Activated CD4-positive, alpha-beta memory T cell treated with anti-CD3 and anti-CD28 coated beads for 36 hours (primary cell): ENCODE results near the gene COQ10B. TPM values are rescaled to one million over a fixed set of nuclear protein-coding genes. Genes with fewer than 3 reads are reported as not detected.
A peak's percentile ranks its signal among the peaks of the same experiment; 100 is the strongest.
"Not testable (repeated sequence)": the region's sequence is repeated elsewhere in the genome, so short reads cannot be mapped to it uniquely, and the experiment has no call there.

Experiments
- CTCF ChIA-PET: fragments of 350-600 bp; sonication (Branson Sonifier 250); formaldehyde crosslinking; loops from one replicate; lab custom pipeline; 2021; ENCODE audit warnings: antibody characterized with exemption, inconsistent platforms; lab: Charles Lee
- POLR2A ChIA-PET: fragments of 350-600 bp; sonication (Branson Sonifier 250); formaldehyde crosslinking; loops from one replicate; lab custom pipeline; 2021; ENCODE audit warnings: antibody characterized with exemption; lab: Charles Lee
- DNase-seq: peaks from one replicate; pipeline ENCODE4 v3.0.0-alpha.2; 2020
- H3K27ac Mint-ChIP-seq: one replicate; pipeline ENCODE4 v1.8.0; 2021; ENCODE audit warnings: mixed read lengths
- H3K27me3 Mint-ChIP-seq: one replicate; pipeline ENCODE4 v1.8.0; 2021; ENCODE audit warnings: mixed read lengths
- H3K36me3 Mint-ChIP-seq: one replicate; pipeline ENCODE4 v1.8.0; 2021; ENCODE audit warnings: mixed read lengths
- H3K4me1 Mint-ChIP-seq: one replicate; pipeline ENCODE4 v1.8.0; 2021; ENCODE audit warnings: low read depth, mixed read lengths
- H3K4me3 Mint-ChIP-seq: one replicate; pipeline ENCODE4 v1.8.0; 2021; ENCODE audit warnings: mild to moderate bottlenecking, mixed read lengths
- H3K9me3 Mint-ChIP-seq: one replicate; pipeline ENCODE4 v1.8.0; 2021; ENCODE audit warnings: mixed read lengths
- intact Hi-C: fragments of 100-400 bp; cut with micrococcal nuclease; formaldehyde crosslinking; loops from one replicate; pipeline ENCODE4 v1.15.1; 2023
- total RNA-seq, 2 experiments: library from RNA; stranded (reverse); gene quantifications; one replicate each; pipeline ENCODE4 v1.2.3, GENCODE V29; 2021

Gene COQ10B
- total RNA-seq, 2 experiments from 2014 or later, result 21.5 TPM

GRCh38 chr2:197432527-197432926 lies 20.8 kb upstream of the COQ10B start:
- intact Hi-C loops, result loop anchor here (5.0 kb wide), 4 partner anchors 125 to 575 kb away; no protein-coding TSS in a partner anchor
- Mint-ChIP-seq H3K36me3 (peaks cover 25% of the 10 kb centered on the region), H3K4me3 (peak overlapping the region; percentile 22), H3K4me1 (peaks cover 65% of the 10 kb centered on the region)
- H3K27me3 Mint-ChIP-seq, H3K9me3 Mint-ChIP-seq, DNase-seq, H3K27ac Mint-ChIP-seq: not testable (repeated sequence)
- CTCF ChIA-PET, result interaction anchor here (0.5 to 0.8 kb wide), 2 partner anchors 24 to 1353 kb away, joined by 3 to 4 read pairs; no protein-coding TSS in a partner anchor
- POLR2A ChIA-PET, result interaction anchor here (0.9 to 8.8 kb wide), 2 partner anchors 20 to 67 kb away, joined by 5 to 76 read pairs; partner anchors contain the start of genes COQ10B, HSPD1 and HSPE1

- Mint-ChIP-seq H3K4me1 (peaks cover 54% of the 10 kb centered on the region), H3K27ac (peak overlapping the region; percentile 100), H3K9me3 (no peaks in the 10 kb centered on the region), H3K4me3 (peak overlapping the region; percentile 97), H3K27me3 (peaks cover 1% of the 10 kb centered on the region), H3K36me3 (peaks cover 22% of the 10 kb centered on the region)
- ChIA-PET POLR2A (interaction anchor here (1.2 to 8.8 kb wide), 5 partner anchors 18 to 444 kb away, joined by 3 to 76 read pairs (median 5); partner anchors contain the start of genes COQ10B, HSPD1, HSPE1 and MOB4), CTCF (interaction anchor here (1.2 to 2.9 kb wide), 2 partner anchors 19 to 345 kb away, joined by 4 to 19 read pairs; partner anchors contain the start of gene COQ10B)
- intact Hi-C loops, result loop anchor here (1.0 to 5.0 kb wide), 7 partner anchors 127 to 573 kb away; partner anchors contain the start of genes MARS2 and PGAP1
- DNase-seq, result no peak
These were observed 19.4 kb upstream of the COQ10B start for GRCh38 chr2:197433780-197434438.

GRCh38 chr2:197434541-197435513 lies 18.5 kb upstream of the COQ10B start, which contains the start of gene SF3B1:
SF3B1 (minus strand) TSS chr2:197435028; CDS start chr2:197434999, 29 bp downstream.
- Mint-ChIP-seq H3K27me3 (peaks cover 1% of the 10 kb centered on the region), H3K4me3 (peak within 1 kb of the TSS; percentile 97), H3K9me3 (no peaks in the 10 kb centered on the region), H3K27ac (peak within 1 kb of the TSS; percentile 100), H3K36me3 (peaks cover 16% of the 10 kb centered on the region), H3K4me1 (peaks cover 45% of the 10 kb centered on the region)
- POLR2A ChIA-PET, result interaction anchor here (0.6 to 8.8 kb wide), 12 partner anchors 18 to 644 kb away, joined by 3 to 76 read pairs (median 4); partner anchors contain the start of genes COQ10B, HSPD1, HSPE1 and MOB4
- peak; percentile 100 for DNase-seq
- CTCF ChIA-PET, result interaction anchor here (1.2 to 2.9 kb wide), 3 partner anchors 18 to 344 kb away, joined by 4 to 19 read pairs (median 5); partner anchors contain the start of genes COQ10B, HSPD1 and HSPE1
- intact Hi-C loops, result loop anchor here (1.0 to 5.0 kb wide), 11 partner anchors 18 to 798 kb away; partner anchors contain the start of genes CCDC150, COQ10B, HSPE1 and MARS2

GRCh38 chr2:197435598-197436420 lies 17.5 kb upstream of the COQ10B start:
- peak overlapping the region; percentile 97 for H3K4me3 Mint-ChIP-seq
- DNase-seq, result no peak
- H3K4me1 Mint-ChIP-seq, result peaks cover 35% of the 10 kb centered on the region
- peak overlapping the region; percentile 100 for H3K27ac Mint-ChIP-seq
- H3K36me3 Mint-ChIP-seq, result peaks cover 13% of the 10 kb centered on the region
- no peaks in the 10 kb centered on the region for H3K9me3 Mint-ChIP-seq
- POLR2A ChIA-PET, result interaction anchor here (0.6 to 8.8 kb wide), 7 partner anchors 17 to 645 kb away, joined by 3 to 76 read pairs (median 3); partner anchors contain the start of genes COQ10B, HSPD1 and HSPE1
- CTCF ChIA-PET, result interaction anchor here (2.0 to 2.9 kb wide), 2 partner anchors 17 to 64 kb away, joined by 5 to 19 read pairs; partner anchors contain the start of genes COQ10B, HSPD1 and HSPE1
- H3K27me3 Mint-ChIP-seq, result peaks cover 1% of the 10 kb centered on the region
- intact Hi-C loops, result loop anchor here (1.0 to 5.0 kb wide), 6 partner anchors 17 to 799 kb away; partner anchors contain the start of genes CCDC150, COQ10B, HSPE1 and MOB4

GRCh38 chr2:197437380-197437779 lies 16.0 kb upstream of the COQ10B start:
- H3K4me1 Mint-ChIP-seq, result peaks cover 20% of the 10 kb centered on the region
- H3K9me3 Mint-ChIP-seq, result no peaks in the 10 kb centered on the region
- POLR2A ChIA-PET, result interaction anchor here (5.2 to 8.8 kb wide), 2 partner anchors 15 to 62 kb away, joined by 68 to 76 read pairs; partner anchors contain the start of genes COQ10B, HSPD1 and HSPE1
- intact Hi-C loops, result loop anchor here (5.0 kb wide), 1 partner anchor 800 kb away; the partner anchor contains the start of gene CCDC150
- peaks cover 1% of the 10 kb centered on the region for H3K27me3 Mint-ChIP-seq
- DNase-seq, result no peak
- CTCF ChIA-PET, result no interaction called here
- H3K36me3 Mint-ChIP-seq, result peaks cover 9% of the 10 kb centered on the region
- H3K27ac Mint-ChIP-seq, result peak overlapping the region; percentile 11
- no peak overlapping the region for H3K4me3 Mint-ChIP-seq

- POLR2A ChIA-PET, result no interaction called here
- no peaks in the 10 kb centered on the region for H3K4me1 Mint-ChIP-seq
These were observed 10.5 kb upstream of the COQ10B start for GRCh38 chr2:197442857-197443256.

GRCh38 chr2:197445746-197446145 lies 7.6 kb upstream of the COQ10B start:
- H3K27ac Mint-ChIP-seq, result no peak overlapping the region
- DNase-seq, result no peak
- no peak overlapping the region for H3K4me3 Mint-ChIP-seq
- POLR2A ChIA-PET, result no interaction called here
- H3K27me3 Mint-ChIP-seq, result no peaks in the 10 kb centered on the region
- H3K36me3 Mint-ChIP-seq, result no peaks in the 10 kb centered on the region
- H3K9me3 Mint-ChIP-seq, result no peaks in the 10 kb centered on the region
- CTCF ChIA-PET, result no interaction called here
- H3K4me1 Mint-ChIP-seq, result no peaks in the 10 kb centered on the region
- intact Hi-C loops, result no loop called here

More at GRCh38 chr2:197442857-197443256, 10.5 kb upstream of the COQ10B start:
- no peak overlapping the region for H3K27ac Mint-ChIP-seq
- no peaks in the 10 kb centered on the region for H3K27me3 Mint-ChIP-seq
- CTCF ChIA-PET, result no interaction called here
- DNase-seq, result no peak
- H3K4me3 Mint-ChIP-seq, result no peak overlapping the region
- intact Hi-C loops, result no loop called here
- H3K36me3 Mint-ChIP-seq, result no peaks in the 10 kb centered on the region
- H3K9me3 Mint-ChIP-seq, result no peaks in the 10 kb centered on the region

GRCh38 chr2:197446844-197447243 lies 6.5 kb upstream of the COQ10B start:
- Mint-ChIP-seq H3K36me3 (no peaks in the 10 kb centered on the region), H3K27ac (no peak overlapping the region), H3K4me3 (no peak overlapping the region), H3K27me3 (no peaks in the 10 kb centered on the region), H3K4me1 (no peaks in the 10 kb centered on the region), H3K9me3 (no peaks in the 10 kb centered on the region)
- ChIA-PET CTCF (no interaction called here), POLR2A (no interaction called here)
- intact Hi-C loops, result no loop called here
- DNase-seq, result no peak

GRCh38 chr2:197450465-197450864 lies 2.9 kb upstream of the COQ10B start:
- H3K36me3 Mint-ChIP-seq, result peaks cover 3% of the 10 kb centered on the region
- H3K27me3 Mint-ChIP-seq, result no peaks in the 10 kb centered on the region
- H3K4me3 Mint-ChIP-seq, result no peak overlapping the region
- POLR2A ChIA-PET, result interaction anchor here (4.4 kb wide), 1 partner anchor 14 kb away, joined by 68 read pairs; the partner anchor contains the start of gene SF3B1
- H3K4me1 Mint-ChIP-seq, result peaks cover 20% of the 10 kb centered on the region
- CTCF ChIA-PET, result no interaction called here
- H3K27ac Mint-ChIP-seq, result no peak overlapping the region
- H3K9me3 Mint-ChIP-seq, result no peaks in the 10 kb centered on the region
- DNase-seq, result no peak
- intact Hi-C loops, result loop anchor here (5.0 to 10.0 kb wide), 4 partner anchors 463 to 1276 kb away; partner anchors contain the start of genes CCDC150, PGAP1 and STK17B

- H3K27me3 Mint-ChIP-seq, H3K36me3 Mint-ChIP-seq, DNase-seq, H3K9me3 Mint-ChIP-seq, CTCF ChIA-PET, H3K4me3 Mint-ChIP-seq, H3K27ac Mint-ChIP-seq: not testable (repeated sequence)
- POLR2A ChIA-PET, result interaction anchor here (4.4 kb wide), 1 partner anchor 15 kb away, joined by 68 read pairs; the partner anchor contains the start of gene SF3B1
- peaks cover 25% of the 10 kb centered on the region for H3K4me1 Mint-ChIP-seq
- intact Hi-C loops, result loop anchor here (5.0 to 10.0 kb wide), 4 partner anchors 464 to 1276 kb away; partner anchors contain the start of genes CCDC150, PGAP1 and STK17B
These were observed 2.4 kb upstream of the COQ10B start for GRCh38 chr2:197450935-197451358.
